ENCODE data around the gene GET4. TPM values are rescaled to one million over a fixed set of nuclear protein-coding genes. Genes with fewer than 3 reads are reported as not detected.

GET4 gene, protein sequence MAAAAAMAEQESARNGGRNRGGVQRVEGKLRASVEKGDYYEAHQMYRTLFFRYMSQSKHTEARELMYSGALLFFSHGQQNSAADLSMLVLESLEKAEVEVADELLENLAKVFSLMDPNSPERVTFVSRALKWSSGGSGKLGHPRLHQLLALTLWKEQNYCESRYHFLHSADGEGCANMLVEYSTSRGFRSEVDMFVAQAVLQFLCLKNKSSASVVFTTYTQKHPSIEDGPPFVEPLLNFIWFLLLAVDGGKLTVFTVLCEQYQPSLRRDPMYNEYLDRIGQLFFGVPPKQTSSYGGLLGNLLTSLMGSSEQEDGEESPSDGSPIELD
- total RNA-seq (2022; extraction: Qiagen RNA extraction; ENCODE audit: low read depth), result 46.5 to 68.4 TPM (median 59.3 TPM) in 5 replicates

DNA sequence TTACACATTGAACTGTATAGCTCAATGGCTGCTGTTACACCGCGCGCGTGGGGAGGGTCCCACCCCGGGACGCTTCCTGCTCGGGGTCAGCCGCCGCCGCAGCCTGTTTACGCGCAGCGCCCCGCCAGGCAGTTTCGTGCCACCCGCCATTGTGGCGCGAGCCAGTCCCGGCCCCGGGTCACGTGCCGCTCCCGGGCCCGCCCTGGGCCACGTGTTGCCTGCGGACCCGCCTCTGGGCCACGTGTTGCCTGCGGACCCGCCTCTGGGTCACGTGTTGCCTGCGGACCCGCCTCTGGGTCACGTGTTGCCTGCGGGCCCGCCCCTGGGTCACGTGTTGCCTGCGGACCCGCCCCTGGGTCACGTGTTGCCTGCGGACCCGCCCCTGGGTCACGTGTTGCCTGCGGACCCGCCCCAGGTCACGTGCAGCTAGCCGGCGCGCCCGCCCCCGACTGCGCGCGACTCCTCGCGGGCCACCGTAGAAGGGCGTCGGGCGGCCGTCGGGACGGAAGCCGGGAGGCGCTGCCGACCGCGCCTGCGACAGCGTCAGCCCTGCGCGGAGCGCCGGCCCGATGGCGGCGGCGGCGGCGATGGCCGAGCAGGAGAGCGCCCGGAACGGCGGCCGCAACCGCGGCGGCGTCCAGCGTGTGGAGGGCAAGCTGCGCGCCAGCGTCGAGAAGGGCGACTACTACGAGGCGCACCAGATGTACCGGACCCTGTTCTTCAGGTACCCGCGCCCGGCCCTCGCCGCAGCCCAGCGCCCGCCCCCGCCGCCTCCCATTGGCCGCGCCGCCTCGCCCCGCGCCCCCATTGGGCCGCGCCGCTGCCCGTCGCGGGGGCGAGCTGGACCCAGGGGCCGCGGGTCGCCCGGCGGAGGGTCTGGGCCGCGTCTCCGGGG is at the start of gene GET4:
Gene GET4 (plus strand): TSS at position 478 of the 895 bp plus-strand sequence. CDS start 92 bp downstream, at position 570.

DNA sequence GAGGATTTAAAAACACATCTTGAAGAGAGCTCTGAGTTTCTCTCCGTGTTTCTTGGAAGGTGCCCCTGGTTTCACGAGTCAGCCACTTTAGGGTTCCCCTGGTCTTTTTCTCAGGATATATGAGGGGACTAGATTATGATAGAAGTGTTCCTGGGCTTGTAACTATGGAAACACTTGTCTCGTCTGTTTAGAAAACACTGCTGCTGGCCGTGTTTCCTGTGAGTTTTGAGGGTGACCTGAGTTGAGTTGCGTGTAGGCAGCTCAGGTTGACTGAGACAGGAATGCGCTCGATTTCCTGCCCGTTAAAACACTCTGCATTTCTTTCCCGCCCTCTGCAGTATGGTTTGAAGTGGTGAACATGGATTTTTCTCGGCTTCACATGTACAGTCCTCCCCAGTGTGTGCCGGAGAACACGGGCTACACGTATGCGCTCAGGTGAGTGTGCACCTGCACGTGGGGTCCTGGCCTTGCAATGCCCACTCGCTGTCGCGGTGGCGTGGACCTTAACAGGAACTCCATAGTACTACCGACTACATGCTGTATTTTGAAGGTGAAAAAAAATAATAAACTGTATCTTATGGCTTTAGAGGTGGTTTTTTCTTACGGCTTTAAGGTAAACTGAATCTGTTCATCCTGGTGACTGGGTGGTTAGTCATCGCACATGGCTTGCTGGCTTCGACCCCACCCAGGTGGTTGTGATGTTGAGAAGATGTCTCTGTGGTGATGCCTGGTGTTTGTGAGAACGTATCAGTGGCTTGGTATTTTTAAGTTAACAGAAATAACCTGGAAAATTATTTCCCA is 44.0 kb upstream of the GET4 start, which contains the start of gene SUN1:
Gene SUN1 (plus strand): TSS at position 310 of the 801 bp plus-strand sequence. CDS start 49 bp downstream, at position 359.

Other genes with a start within 250 kb of the GET4 start
- gene DNAAF5, start 149.9 kb upstream of the GET4 start, total RNA-seq (2022; extraction: Qiagen RNA extraction; ENCODE audit: low read depth), result 37.4 to 49.1 TPM (median 45.2 TPM) in 5 replicates
- 24.6 to 29.9 TPM (median 28.4 TPM) in 5 replicates for gene PRKAR1B, start 149.3 kb upstream of the GET4 start, total RNA-seq (2022; extraction: Qiagen RNA extraction; ENCODE audit: low read depth)
- gene SUN1, start 44.1 kb upstream of the GET4 start, total RNA-seq (2022; extraction: Qiagen RNA extraction; ENCODE audit: low read depth), result 61.7 to 95.0 TPM (median 81.5 TPM) in 5 replicates
- gene ADAP1, start 78.1 kb downstream of the GET4 start, total RNA-seq (2022; extraction: Qiagen RNA extraction; ENCODE audit: low read depth), result 3.7 to 5.1 TPM (median 4.0 TPM) in 5 replicates
- gene COX19, start 99.0 kb downstream of the GET4 start, total RNA-seq (2022; extraction: Qiagen RNA extraction; ENCODE audit: low read depth), result 5.3 to 7.5 TPM (median 5.6 TPM) in 5 replicates
- 0.05 to 0.09 TPM (median 0.07 TPM) in 3 of 5 replicates, not detected in the others for gene CYP2W1, start 106.6 kb downstream of the GET4 start, total RNA-seq (2022; extraction: Qiagen RNA extraction; ENCODE audit: low read depth)
- gene GPR146, start 168.0 kb downstream of the GET4 start, total RNA-seq (2022; extraction: Qiagen RNA extraction; ENCODE audit: low read depth), result 1.5 to 2.2 TPM (median 1.5 TPM) in 5 replicates
- gene GPER1, start 211.6 kb downstream of the GET4 start, total RNA-seq (2022; extraction: Qiagen RNA extraction; ENCODE audit: low read depth), result 0.72 to 1.2 TPM (median 0.79 TPM) in 5 replicates